OCI-LY1 (cell line): Measurements from ENCODE around the gene MKI67.

ENCODE experiments used
- EZH2 ChIP-seq: fragments of 200-600 bp; sonication (generic), shearing (Covaris generic); IDR thresholded peaks from 2 replicates; pipeline ENCODE4 v1.8.0; 2017; ENCODE audit warnings: borderline replicate concordance, mixed run types, mild to moderate bottlenecking, antibody characterized with exemption, low read length, moderate library complexity, mixed read lengths
- TF ChIP-seq, protein P1 (sequence below): fragments of 200-600 bp; sonication (generic), shearing (Covaris generic); IDR thresholded peaks from 2 replicates; pipeline ENCODE4 v1.5.1; 2017; ENCODE audit warnings: mild to moderate bottlenecking, antibody characterized with exemption, low read length, moderate library complexity, mixed read lengths

DNA sequence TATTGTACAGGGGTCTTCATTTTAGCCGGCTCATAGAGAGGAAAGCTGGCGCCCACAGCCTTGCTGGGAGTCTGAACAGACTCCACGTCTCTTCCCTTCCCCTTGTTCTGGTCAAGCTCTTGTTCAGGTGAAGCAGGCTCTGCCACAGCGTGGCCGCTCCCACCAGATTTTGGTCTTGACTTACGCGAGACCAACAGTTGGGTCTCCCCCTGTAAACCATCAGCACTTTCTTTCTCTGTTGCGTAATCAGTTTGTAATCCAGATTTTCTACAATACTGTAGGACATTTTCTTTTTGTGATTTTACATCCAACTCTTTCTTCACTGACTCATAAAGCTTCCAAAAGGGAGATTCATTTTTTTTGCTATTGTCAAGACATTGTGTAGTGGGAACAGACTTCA lies 10.9 kb downstream of the MKI67 start:
- TF ChIP-seq EZH2 = no peak
- TF ChIP-seq, protein P1, sequence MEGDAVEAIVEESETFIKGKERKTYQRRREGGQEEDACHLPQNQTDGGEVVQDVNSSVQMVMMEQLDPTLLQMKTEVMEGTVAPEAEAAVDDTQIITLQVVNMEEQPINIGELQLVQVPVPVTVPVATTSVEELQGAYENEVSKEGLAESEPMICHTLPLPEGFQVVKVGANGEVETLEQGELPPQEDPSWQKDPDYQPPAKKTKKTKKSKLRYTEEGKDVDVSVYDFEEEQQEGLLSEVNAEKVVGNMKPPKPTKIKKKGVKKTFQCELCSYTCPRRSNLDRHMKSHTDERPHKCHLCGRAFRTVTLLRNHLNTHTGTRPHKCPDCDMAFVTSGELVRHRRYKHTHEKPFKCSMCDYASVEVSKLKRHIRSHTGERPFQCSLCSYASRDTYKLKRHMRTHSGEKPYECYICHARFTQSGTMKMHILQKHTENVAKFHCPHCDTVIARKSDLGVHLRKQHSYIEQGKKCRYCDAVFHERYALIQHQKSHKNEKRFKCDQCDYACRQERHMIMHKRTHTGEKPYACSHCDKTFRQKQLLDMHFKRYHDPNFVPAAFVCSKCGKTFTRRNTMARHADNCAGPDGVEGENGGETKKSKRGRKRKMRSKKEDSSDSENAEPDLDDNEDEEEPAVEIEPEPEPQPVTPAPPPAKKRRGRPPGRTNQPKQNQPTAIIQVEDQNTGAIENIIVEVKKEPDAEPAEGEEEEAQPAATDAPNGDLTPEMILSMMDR = no peak
